NCI-H82 treated with DMSO at 0.1 percent for 48 hours (cell line): ENCODE measurements around the gene JAZF1.

Experiments
- DNase-seq: peaks from one replicate; lab custom pipeline; 2025; ENCODE audit not compliant: unreplicated experiment; lab: John Stamatoyannopoulos, UW

The JAZF1 gene

GRCh38 chr7:27799212-27799611 is 381.4 kb downstream of the JAZF1 start:
- no peak for DNase-seq

- no peak for DNase-seq
These were observed 384.6 kb downstream of the JAZF1 start for GRCh38 chr7:27795977-27796376.

GRCh38 chr7:27793780-27794179 is 386.8 kb downstream of the JAZF1 start:
- DNase-seq = no peak

- no peak for DNase-seq
These were observed 392.2 kb downstream of the JAZF1 start for GRCh38 chr7:27788437-27788836.

GRCh38 chr7:27784399-27785053 is 396.1 kb downstream of the JAZF1 start:
- DNase-seq = no peak

GRCh38 chr7:27782849-27783248 is 397.7 kb downstream of the JAZF1 start:
- no peak for DNase-seq

GRCh38 chr7:27781188-27781587 is 399.4 kb downstream of the JAZF1 start:
- no peak for DNase-seq
